MCF 10A (cell line): ENCODE data around the gene CHRNB4. TPM values are rescaled to one million over a fixed set of nuclear protein-coding genes. Genes with fewer than 3 reads are reported as not detected.

Source experiments
- BruUV-seq: library from RNA; stranded (reverse); fragments of 400-500 nt; replicated peaks from 2 replicates; lab custom pipeline; 2021; lab: Mats Ljungman, UMichigan
- CTCF ChIA-PET: fragments of 300-600 bp; sonication (Branson Sonifier 250); formaldehyde crosslinking; extraction: SDS; loops from one replicate; lab custom pipeline; 2021; ENCODE audit warnings: antibody characterized with exemption, inconsistent platforms; lab: Yijun Ruan, JAX
- POLR2A ChIA-PET: fragments of 300-600, 350-650 bp; sonication (Branson Sonifier 250); formaldehyde crosslinking; extraction: SDS; loops from one replicate; lab custom pipeline; 2020; ENCODE audit warnings: antibody characterized with exemption, inconsistent platforms; lab: Yijun Ruan, JAX
- DNase-seq: peaks from one replicate; pipeline ENCODE4 v3.0.0-alpha.2; 2018; ENCODE audit not compliant: unreplicated experiment
- H3K27ac Mint-ChIP-seq: one replicate; pipeline ENCODE4 v1.8.0; 2022; ENCODE audit warnings: mild to moderate bottlenecking, low read depth, mixed read lengths; ENCODE audit not compliant: unreplicated experiment
- H3K27me3 Mint-ChIP-seq: one replicate; pipeline ENCODE4 v1.8.0; 2022; ENCODE audit warnings: mixed read lengths; ENCODE audit not compliant: insufficient read depth, unreplicated experiment
- H3K36me3 Mint-ChIP-seq: one replicate; pipeline ENCODE4 v1.8.0; 2022; ENCODE audit warnings: mild to moderate bottlenecking, moderate library complexity, mixed read lengths; ENCODE audit not compliant: insufficient read depth, unreplicated experiment
- H3K4me1 Mint-ChIP-seq: one replicate; pipeline ENCODE4 v1.8.0; 2022; ENCODE audit warnings: mixed read lengths; ENCODE audit not compliant: insufficient read depth, unreplicated experiment
- H3K4me3 Mint-ChIP-seq: one replicate; pipeline ENCODE4 v1.8.0; 2022; ENCODE audit warnings: mild to moderate bottlenecking, moderate library complexity, mixed read lengths; ENCODE audit not compliant: unreplicated experiment
- H3K9me3 Mint-ChIP-seq: one replicate; pipeline ENCODE4 v1.8.0; 2022; ENCODE audit warnings: mixed read lengths; ENCODE audit not compliant: unreplicated experiment
- intact Hi-C: fragments of 100-400 bp; cut with micrococcal nuclease; formaldehyde crosslinking; loops from 2 replicates; pipeline ENCODE4 v1.14.1; 2022
- total RNA-seq: library from RNA; stranded (reverse); gene quantifications from 2 replicates; pipeline ENCODE4 v1.2.3, GENCODE V29; 2022
- TF ChIP-seq, protein P1 (sequence below): fragments of 200-600 bp; IDR thresholded peaks from one replicate; pipeline ENCODE4 v1.8.0; 2022; ENCODE audit warnings: antibody characterized with exemption, mild to moderate bottlenecking; ENCODE audit not compliant: unreplicated experiment

CHRNB4 gene
- total RNA-seq, 1 experiment from 2014 or later, result not detected

DNA sequence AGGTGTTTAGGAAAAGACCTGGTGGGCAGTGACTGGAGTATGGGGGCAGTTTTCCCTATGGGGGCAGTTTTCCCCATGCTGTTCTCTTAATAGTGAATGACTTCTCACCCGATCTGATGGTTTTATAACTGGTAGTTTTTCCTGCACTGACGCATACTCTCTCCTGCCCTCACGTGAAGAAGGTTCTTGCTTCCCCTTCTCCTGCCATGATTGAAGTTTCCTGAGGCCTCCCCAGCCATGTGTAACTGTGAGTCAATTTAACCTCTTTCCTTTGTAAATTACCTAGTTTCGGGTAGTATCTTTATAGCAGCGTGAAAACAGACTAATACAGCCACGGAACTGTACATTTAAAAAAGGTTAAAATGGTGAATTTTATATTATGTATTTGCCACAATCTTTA is 25.0 kb upstream of the CHRNB4 start:
- H3K9me3 Mint-ChIP-seq, result no peaks in the 10 kb centered on the region
- no peak for DNase-seq
- BruUV-seq, result no TSS peak
- H3K27me3 Mint-ChIP-seq, result no peaks in the 10 kb centered on the region
- ChIA-PET POLR2A (no interaction called here), CTCF (interaction anchor here (1.0 kb wide), 1 partner anchor 44 kb away, joined by 3 read pairs; no protein-coding TSS in a partner anchor)
- H3K36me3 Mint-ChIP-seq, result no peaks in the 10 kb centered on the region
- H3K4me3 Mint-ChIP-seq, result no peak overlapping the region
- intact Hi-C loops, result no loop called here
- no peaks in the 10 kb centered on the region for H3K4me1 Mint-ChIP-seq
- TF ChIP-seq, protein P1, sequence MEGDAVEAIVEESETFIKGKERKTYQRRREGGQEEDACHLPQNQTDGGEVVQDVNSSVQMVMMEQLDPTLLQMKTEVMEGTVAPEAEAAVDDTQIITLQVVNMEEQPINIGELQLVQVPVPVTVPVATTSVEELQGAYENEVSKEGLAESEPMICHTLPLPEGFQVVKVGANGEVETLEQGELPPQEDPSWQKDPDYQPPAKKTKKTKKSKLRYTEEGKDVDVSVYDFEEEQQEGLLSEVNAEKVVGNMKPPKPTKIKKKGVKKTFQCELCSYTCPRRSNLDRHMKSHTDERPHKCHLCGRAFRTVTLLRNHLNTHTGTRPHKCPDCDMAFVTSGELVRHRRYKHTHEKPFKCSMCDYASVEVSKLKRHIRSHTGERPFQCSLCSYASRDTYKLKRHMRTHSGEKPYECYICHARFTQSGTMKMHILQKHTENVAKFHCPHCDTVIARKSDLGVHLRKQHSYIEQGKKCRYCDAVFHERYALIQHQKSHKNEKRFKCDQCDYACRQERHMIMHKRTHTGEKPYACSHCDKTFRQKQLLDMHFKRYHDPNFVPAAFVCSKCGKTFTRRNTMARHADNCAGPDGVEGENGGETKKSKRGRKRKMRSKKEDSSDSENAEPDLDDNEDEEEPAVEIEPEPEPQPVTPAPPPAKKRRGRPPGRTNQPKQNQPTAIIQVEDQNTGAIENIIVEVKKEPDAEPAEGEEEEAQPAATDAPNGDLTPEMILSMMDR, result no peak
- H3K27ac Mint-ChIP-seq, result no peak overlapping the region

DNA sequence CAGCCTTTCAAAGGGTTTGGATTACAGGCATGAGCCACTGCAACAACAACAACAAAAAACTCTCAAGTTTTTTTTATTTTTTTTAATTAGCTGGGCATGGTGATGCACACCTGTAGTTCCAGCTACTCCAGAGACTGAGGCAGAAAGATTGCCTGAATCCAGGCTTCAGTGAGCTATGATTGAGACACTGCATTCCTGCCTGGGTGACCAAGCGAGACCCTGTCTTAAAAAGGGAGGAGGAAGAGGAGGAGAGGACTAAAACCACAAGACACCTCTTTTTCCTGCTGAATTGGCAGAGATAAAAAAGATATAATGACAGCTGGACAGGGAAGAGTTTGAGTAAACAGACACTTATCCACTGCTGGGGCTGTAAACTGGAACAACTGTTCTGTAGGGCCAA is 22.7 kb upstream of the CHRNB4 start:
- CTCF ChIA-PET, result no interaction called here
- Mint-ChIP-seq H3K4me3 (no peak overlapping the region), H3K27ac (no peak overlapping the region), H3K27me3 (no peaks in the 10 kb centered on the region), H3K36me3 (no peaks in the 10 kb centered on the region), H3K4me1 (no peaks in the 10 kb centered on the region), H3K9me3 (no peaks in the 10 kb centered on the region)
- POLR2A ChIA-PET, result no interaction called here
- intact Hi-C loops, result no loop called here
- TF ChIP-seq, protein P1, result no peak
- BruUV-seq, result no TSS peak
- no peak for DNase-seq

DNA sequence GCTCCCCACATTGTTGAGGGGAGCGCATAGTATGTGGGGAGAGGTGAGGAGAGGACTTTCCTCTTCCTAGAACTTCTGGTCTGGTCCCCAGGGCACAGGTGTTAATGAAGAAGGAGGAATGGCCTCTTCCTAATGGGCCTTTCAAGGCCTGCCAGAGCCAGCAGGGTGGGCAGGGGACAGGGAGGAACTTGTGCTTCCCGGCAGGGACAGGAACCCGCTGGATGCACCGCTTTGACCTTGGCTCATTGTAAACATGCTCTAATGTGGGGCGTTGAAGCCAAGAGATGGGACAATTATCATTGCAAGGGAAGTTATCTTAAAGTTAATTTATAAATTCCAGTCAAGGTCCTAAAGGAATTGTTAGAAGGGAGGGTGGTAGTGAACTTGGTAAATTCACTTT is 21.0 kb upstream of the CHRNB4 start:
- no peak overlapping the region for H3K27ac Mint-ChIP-seq
- DNase-seq, result no peak
- ChIA-PET CTCF (no interaction called here), POLR2A (no interaction called here)
- H3K27me3 Mint-ChIP-seq, result no peaks in the 10 kb centered on the region
- H3K4me1 Mint-ChIP-seq, result no peaks in the 10 kb centered on the region
- intact Hi-C loops, result no loop called here
- H3K4me3 Mint-ChIP-seq, result no peak overlapping the region
- no TSS peak for BruUV-seq
- H3K36me3 Mint-ChIP-seq, result no peaks in the 10 kb centered on the region
- TF ChIP-seq, protein P1, result no peak
- H3K9me3 Mint-ChIP-seq, result no peaks in the 10 kb centered on the region

DNA sequence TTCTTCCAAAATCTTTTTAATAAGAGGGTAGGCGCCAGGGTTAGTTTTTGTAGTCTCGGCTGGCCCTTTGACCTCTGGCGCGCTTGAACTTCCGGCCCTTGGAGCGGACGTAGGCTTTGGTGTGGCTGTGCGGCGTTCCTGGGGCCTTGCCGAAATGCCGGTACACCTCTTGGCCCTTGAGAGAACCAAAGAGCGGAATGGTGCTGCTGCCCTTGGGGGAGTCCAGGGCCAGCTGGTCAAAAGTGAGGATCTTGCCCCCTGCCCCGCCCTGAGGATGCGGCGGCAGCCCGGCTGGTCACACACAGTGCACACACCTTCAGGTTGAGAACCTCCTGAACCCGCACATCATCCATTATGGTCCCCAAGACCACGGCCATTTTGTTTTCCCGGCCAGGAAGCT is 20.0 kb upstream of the CHRNB4 start:
- intact Hi-C loops, result no loop called here
- Mint-ChIP-seq H3K4me3 (no peak overlapping the region), H3K4me1 (no peaks in the 10 kb centered on the region), H3K27me3 (no peaks in the 10 kb centered on the region), H3K27ac (no peak overlapping the region), H3K36me3 (no peaks in the 10 kb centered on the region), H3K9me3 (no peaks in the 10 kb centered on the region)
- DNase-seq, result no peak
- POLR2A ChIA-PET, result no interaction called here
- TF ChIP-seq, protein P1, result no peak
- CTCF ChIA-PET, result interaction anchor here (0.7 kb wide), 1 partner anchor 30 kb away, joined by 4 read pairs; no protein-coding TSS in a partner anchor
- BruUV-seq, result no TSS peak
